GM19397 (cell line): ENCODE measurements around the gene CCDC186.

ENCODE experiments used
- ATAC-seq: cut with Tn5 transposase; IDR thresholded peaks from one replicate; pipeline ENCODE4 v1.9.1; 2021; ENCODE audit warnings: mild to moderate bottlenecking, moderate library complexity; ENCODE audit not compliant: unreplicated experiment

CCDC186 gene

GRCh38 chr10:114115661-114116445, 58.1 kb downstream of the CCDC186 start:
- ATAC-seq: no peak

- no peak for ATAC-seq
Measured at GRCh38 chr10:114110174-114110972, 63.6 kb downstream of the CCDC186 start.

- ATAC-seq: no peak
Measured at GRCh38 chr10:114103284-114103683, 70.7 kb downstream of the CCDC186 start.

- no peak for ATAC-seq
Measured at GRCh38 chr10:114102256-114102655, 71.7 kb downstream of the CCDC186 start.

- ATAC-seq: no peak
Measured at GRCh38 chr10:114100848-114101741, 72.9 kb downstream of the CCDC186 start.

GRCh38 chr10:114096864-114097263, 77.1 kb downstream of the CCDC186 start:
- no peak for ATAC-seq

- no peak for ATAC-seq
Measured at GRCh38 chr10:114095559-114096337, 78.3 kb downstream of the CCDC186 start.

- no peak for ATAC-seq
Measured at GRCh38 chr10:114094795-114095194, 79.2 kb downstream of the CCDC186 start.

- ATAC-seq: no peak
Measured at GRCh38 chr10:114087655-114088054, 86.3 kb downstream of the CCDC186 start.

- no peak for ATAC-seq
Measured at GRCh38 chr10:114087255-114087654, 86.7 kb downstream of the CCDC186 start.

GRCh38 chr10:114084215-114084614, 89.8 kb downstream of the CCDC186 start:
- ATAC-seq: no peak

- no peak for ATAC-seq
Measured at GRCh38 chr10:114083040-114083439, 91.0 kb downstream of the CCDC186 start.

GRCh38 chr10:114081911-114082583, 92.0 kb downstream of the CCDC186 start:
- no peak for ATAC-seq

GRCh38 chr10:114079421-114079820, 94.6 kb downstream of the CCDC186 start:
- ATAC-seq: no peak

- ATAC-seq: no peak
Measured at GRCh38 chr10:114078346-114078745, 95.7 kb downstream of the CCDC186 start.

- no peak for ATAC-seq
Measured at GRCh38 chr10:114077815-114078219, 96.2 kb downstream of the CCDC186 start.

GRCh38 chr10:114077347-114077746, 96.7 kb downstream of the CCDC186 start:
- ATAC-seq: no peak

- ATAC-seq: no peak
Measured at GRCh38 chr10:114075093-114075492, 98.9 kb downstream of the CCDC186 start.

GRCh38 chr10:114073395-114074186, 100.4 kb downstream of the CCDC186 start:
- no peak for ATAC-seq
